GM23338 (cell line): Measurements from ENCODE around the gene IKZF3. TPM values are rescaled to one million over a fixed set of nuclear protein-coding genes. Genes with fewer than 3 reads are reported as not detected.
"Not testable (repeated sequence)": the region's sequence is repeated elsewhere in the genome, so short reads cannot be mapped to it uniquely, and the experiment has no call there.

ENCODE experiments used
- ATAC-seq: fragments of 200-7000 bp; cut with Tn5 transposase; 3 replicates; pipeline ENCODE4 v1.9.1; 2020
- DNase-seq: peaks from one replicate; pipeline ENCODE4 v3.0.0-alpha.2; 2015; ENCODE audit warnings: low spot score
- H2AFZ ChIP-seq: fragments of 200-600 bp; sonication (generic); 2 replicates; pipeline ENCODE4 v1.8.0; 2016; ENCODE audit warnings: antibody characterized with exemption, mild to moderate bottlenecking, moderate library complexity
- H3F3A ChIP-seq: fragments of 200-600 bp; sonication (generic); replicated peaks from 2 replicates; pipeline ENCODE4 v1.8.0; 2017; ENCODE audit warnings: antibody characterized with exemption, mixed run types, low read depth
- H3K27ac ChIP-seq: fragments of 200-600 bp; sonication (generic); 2 replicates; pipeline ENCODE4 v1.6.1; 2016; ENCODE audit warnings: low read depth
- H3K27me3 ChIP-seq: fragments of 200-600 bp; sonication (generic); 2 replicates; pipeline ENCODE4 v1.8.0; 2016; ENCODE audit warnings: mild to moderate bottlenecking, mixed run types, moderate library complexity; ENCODE audit not compliant: insufficient read depth
- H3K36me3 ChIP-seq: fragments of 200-600 bp; sonication (generic); 2 replicates; pipeline ENCODE4 v1.8.0; 2016; ENCODE audit warnings: mild to moderate bottlenecking; ENCODE audit not compliant: insufficient read depth
- H3K4me1 ChIP-seq: fragments of 200-600 bp; sonication (generic); 2 replicates; pipeline ENCODE4 v1.8.0; 2016; ENCODE audit warnings: mild to moderate bottlenecking, moderate library complexity; ENCODE audit not compliant: insufficient read depth
- H3K4me2 ChIP-seq: fragments of 200-600 bp; sonication (generic); 2 replicates; pipeline ENCODE4 v1.7.1; 2017; ENCODE audit warnings: mixed run types
- H3K4me3 ChIP-seq: fragments of 200-600 bp; sonication (generic); 2 replicates; pipeline ENCODE4 v1.6.1; 2016; ENCODE audit warnings: mixed run types
- H3K79me2 ChIP-seq: fragments of 200-600 bp; sonication (generic); replicated peaks from 2 replicates; pipeline ENCODE4 v1.8.0; 2017; ENCODE audit warnings: mild to moderate bottlenecking; ENCODE audit not compliant: insufficient read depth
- H3K9me2 ChIP-seq: fragments of 200-600 bp; sonication (generic); 2 replicates; pipeline ENCODE4 v1.8.0; 2017; ENCODE audit not compliant: insufficient read depth
- H4K20me1 ChIP-seq: fragments of 200-600 bp; sonication (generic); replicated peaks from 2 replicates; pipeline ENCODE4 v1.8.0; 2017; ENCODE audit warnings: mild to moderate bottlenecking; ENCODE audit not compliant: insufficient read depth
- H3K27ac Mint-ChIP-seq: 2 replicates; pipeline ENCODE4 v1.8.0; 2020; ENCODE audit warnings: inconsistent platforms, mild to moderate bottlenecking, moderate library complexity, mixed read lengths
- H3K27me3 Mint-ChIP-seq: 3 replicates; pipeline ENCODE4 v1.8.0; 2022; ENCODE audit warnings: low read depth, mild to moderate bottlenecking, moderate library complexity, mixed read lengths, inconsistent platforms; ENCODE audit not compliant: insufficient read depth, poor library complexity
- H3K36me3 Mint-ChIP-seq: 3 replicates; pipeline ENCODE4 v1.8.0; 2021; ENCODE audit warnings: low read depth, mild to moderate bottlenecking, inconsistent platforms, moderate library complexity, mixed read lengths
- H3K4me1 Mint-ChIP-seq: 3 replicates; pipeline ENCODE4 v1.8.0; 2020; ENCODE audit warnings: mild to moderate bottlenecking, inconsistent platforms, mixed read lengths
- H3K4me3 Mint-ChIP-seq: 3 replicates; pipeline ENCODE4 v1.8.0; 2021; ENCODE audit warnings: moderate library complexity, mild to moderate bottlenecking, inconsistent platforms, mixed read lengths
- H3K9me3 Mint-ChIP-seq: 3 replicates; pipeline ENCODE4 v1.8.0; 2020; ENCODE audit warnings: moderate library complexity, mild to moderate bottlenecking, inconsistent platforms, mixed read lengths
- CREB1 ChIP-seq: fragments of 250-450 bp; sonication (Bioruptor Pico); IDR thresholded peaks from 2 replicates; pipeline ENCODE4 v1.5.0; 2020; ENCODE audit warnings: low read depth, mild to moderate bottlenecking, moderate library complexity
- EZH2 ChIP-seq: fragments of 200-600 bp; sonication (generic); IDR thresholded peaks from one replicate; pipeline ENCODE4 v1.8.0; 2017; ENCODE audit warnings: antibody characterized with exemption, mild to moderate bottlenecking, low read depth; ENCODE audit not compliant: unreplicated experiment
- JUNB ChIP-seq: IDR thresholded peaks from one replicate; pipeline ENCODE4 v1.6.1; 2016; ENCODE audit warnings: antibody characterized with exemption; ENCODE audit not compliant: unreplicated experiment
- NANOG ChIP-seq: IDR thresholded peaks from 2 replicates; pipeline ENCODE4 v1.6.1; 2016; ENCODE audit warnings: antibody characterized with exemption, borderline replicate concordance
- POLR2AphosphoS5 ChIP-seq: IDR thresholded peaks from 2 replicates; pipeline ENCODE4 v1.6.1; 2016; ENCODE audit warnings: antibody characterized with exemption, low read depth
- ZNF114 ChIP-seq: fragments of 250-450 bp; sonication (Bioruptor Pico); IDR thresholded peaks from 2 replicates; pipeline ENCODE4 v1.5.0; 2020; ENCODE audit warnings: mild to moderate bottlenecking, moderate library complexity
- polyA plus RNA-seq: library from polyadenylated mRNA; unstranded; fragments of >200 nt; fragmentation: Nextera tagmentation; extraction: Ambion mirVana; gene quantifications from 2 replicates; pipeline ENCODE4 v1.2.1, GENCODE V29; 2016
- total RNA-seq: library from RNA; depleted of rRNA; stranded (reverse); fragments of >200 nt; shearing (Covaris generic); gene quantifications from 2 replicates; pipeline ENCODE4 v1.2.3, GENCODE V29; 2014
- TF ChIP-seq, protein P1 (sequence below): fragments of 250-450 bp; sonication (Bioruptor Pico); IDR thresholded peaks from 2 replicates; pipeline ENCODE4 v1.5.0; 2020; ENCODE audit warnings: mild to moderate bottlenecking, moderate library complexity
- TF ChIP-seq, protein P2 (sequence below): IDR thresholded peaks from 2 replicates; pipeline ENCODE4 v1.6.1; 2016; ENCODE audit warnings: antibody characterized with exemption
- TF ChIP-seq, protein P3 (sequence below): IDR thresholded peaks from one replicate; pipeline ENCODE4 v1.6.1; 2018; ENCODE audit warnings: antibody characterized with exemption; ENCODE audit not compliant: unreplicated experiment

IKZF3 gene
- total and polyA plus RNA-seq, 2 experiments from 2014 or later = 0.11 to 0.76 TPM

DNA sequence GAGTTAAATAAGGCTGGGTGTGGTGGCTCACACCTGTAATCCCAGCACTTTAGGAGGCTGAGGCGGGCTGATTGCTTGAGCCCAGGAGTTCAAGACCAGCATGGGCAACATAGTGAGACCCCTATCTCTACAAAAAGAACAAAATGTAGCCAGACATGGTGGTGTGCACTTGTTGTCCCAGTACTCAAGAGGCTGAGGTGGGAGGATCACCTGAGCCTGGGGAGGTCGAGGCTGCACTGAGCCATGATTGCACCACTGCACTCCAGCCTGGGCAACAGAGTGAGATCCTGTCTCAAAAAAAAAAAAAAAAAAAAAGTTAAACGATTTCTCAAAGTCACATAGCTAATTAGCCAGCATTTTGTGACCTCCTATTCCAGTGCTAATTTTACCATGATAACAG is 99.9 kb downstream of the IKZF3 start:
- not testable (repeated sequence) for H3K4me1 ChIP-seq, H3K27me3 ChIP-seq, H3K4me3 ChIP-seq, H3K4me1 Mint-ChIP-seq, H3F3A ChIP-seq, H3K4me2 ChIP-seq, H3K27ac ChIP-seq, ATAC-seq, H3K9me2 ChIP-seq, H3K79me2 ChIP-seq, H3K4me3 Mint-ChIP-seq, H3K27me3 Mint-ChIP-seq, H3K36me3 Mint-ChIP-seq, H3K27ac Mint-ChIP-seq, H3K36me3 ChIP-seq, H3K9me3 Mint-ChIP-seq, DNase-seq, H4K20me1 ChIP-seq, H2AFZ ChIP-seq

DNA sequence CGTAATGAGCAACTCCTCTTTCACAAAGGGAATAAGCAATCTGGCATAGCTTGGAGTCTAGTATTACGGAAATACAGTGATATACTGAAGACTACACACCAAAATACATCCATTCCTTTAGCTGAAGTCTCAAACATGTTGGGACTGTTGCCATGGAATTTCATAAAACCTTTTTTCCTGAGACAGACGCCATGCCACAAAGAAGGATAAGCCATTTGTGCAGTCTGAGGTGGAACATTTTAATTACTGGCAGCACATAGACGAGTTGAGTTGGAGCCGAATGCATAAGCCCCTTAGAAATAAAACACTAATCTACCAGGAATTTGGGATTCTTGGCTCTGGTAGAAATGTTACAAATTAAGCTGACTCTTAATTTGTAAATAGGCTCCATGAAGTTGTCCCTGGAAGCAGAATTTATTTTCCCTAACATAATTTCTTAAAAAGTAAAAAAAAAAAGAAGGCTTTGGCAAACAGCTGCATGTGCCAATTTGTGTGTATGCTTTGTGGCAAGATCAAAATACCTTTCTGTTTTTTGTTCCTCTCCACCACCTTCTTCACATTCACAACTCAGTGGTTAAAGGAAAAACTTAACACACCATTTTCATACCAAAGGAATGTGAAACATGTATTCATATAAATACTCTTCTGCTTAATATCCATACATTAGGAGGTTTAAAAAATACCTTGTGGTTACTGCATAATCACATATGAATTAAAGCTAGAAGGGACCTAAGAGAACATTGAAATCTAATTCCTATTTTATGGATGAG is 100.9 kb downstream of the IKZF3 start:
- H2AFZ ChIP-seq = peak overlapping the region; percentile 73
- H3K4me3 Mint-ChIP-seq = no peak overlapping the region
- H3K4me1 Mint-ChIP-seq = peaks cover 3% of the 10 kb centered on the region; the same call in 2 of the 3 replicates
- no peaks in the 10 kb centered on the region for H3F3A ChIP-seq
- no peak for TF ChIP-seq NANOG
- TF ChIP-seq POLR2AphosphoS5 = no peak
- TF ChIP-seq, protein P1, sequence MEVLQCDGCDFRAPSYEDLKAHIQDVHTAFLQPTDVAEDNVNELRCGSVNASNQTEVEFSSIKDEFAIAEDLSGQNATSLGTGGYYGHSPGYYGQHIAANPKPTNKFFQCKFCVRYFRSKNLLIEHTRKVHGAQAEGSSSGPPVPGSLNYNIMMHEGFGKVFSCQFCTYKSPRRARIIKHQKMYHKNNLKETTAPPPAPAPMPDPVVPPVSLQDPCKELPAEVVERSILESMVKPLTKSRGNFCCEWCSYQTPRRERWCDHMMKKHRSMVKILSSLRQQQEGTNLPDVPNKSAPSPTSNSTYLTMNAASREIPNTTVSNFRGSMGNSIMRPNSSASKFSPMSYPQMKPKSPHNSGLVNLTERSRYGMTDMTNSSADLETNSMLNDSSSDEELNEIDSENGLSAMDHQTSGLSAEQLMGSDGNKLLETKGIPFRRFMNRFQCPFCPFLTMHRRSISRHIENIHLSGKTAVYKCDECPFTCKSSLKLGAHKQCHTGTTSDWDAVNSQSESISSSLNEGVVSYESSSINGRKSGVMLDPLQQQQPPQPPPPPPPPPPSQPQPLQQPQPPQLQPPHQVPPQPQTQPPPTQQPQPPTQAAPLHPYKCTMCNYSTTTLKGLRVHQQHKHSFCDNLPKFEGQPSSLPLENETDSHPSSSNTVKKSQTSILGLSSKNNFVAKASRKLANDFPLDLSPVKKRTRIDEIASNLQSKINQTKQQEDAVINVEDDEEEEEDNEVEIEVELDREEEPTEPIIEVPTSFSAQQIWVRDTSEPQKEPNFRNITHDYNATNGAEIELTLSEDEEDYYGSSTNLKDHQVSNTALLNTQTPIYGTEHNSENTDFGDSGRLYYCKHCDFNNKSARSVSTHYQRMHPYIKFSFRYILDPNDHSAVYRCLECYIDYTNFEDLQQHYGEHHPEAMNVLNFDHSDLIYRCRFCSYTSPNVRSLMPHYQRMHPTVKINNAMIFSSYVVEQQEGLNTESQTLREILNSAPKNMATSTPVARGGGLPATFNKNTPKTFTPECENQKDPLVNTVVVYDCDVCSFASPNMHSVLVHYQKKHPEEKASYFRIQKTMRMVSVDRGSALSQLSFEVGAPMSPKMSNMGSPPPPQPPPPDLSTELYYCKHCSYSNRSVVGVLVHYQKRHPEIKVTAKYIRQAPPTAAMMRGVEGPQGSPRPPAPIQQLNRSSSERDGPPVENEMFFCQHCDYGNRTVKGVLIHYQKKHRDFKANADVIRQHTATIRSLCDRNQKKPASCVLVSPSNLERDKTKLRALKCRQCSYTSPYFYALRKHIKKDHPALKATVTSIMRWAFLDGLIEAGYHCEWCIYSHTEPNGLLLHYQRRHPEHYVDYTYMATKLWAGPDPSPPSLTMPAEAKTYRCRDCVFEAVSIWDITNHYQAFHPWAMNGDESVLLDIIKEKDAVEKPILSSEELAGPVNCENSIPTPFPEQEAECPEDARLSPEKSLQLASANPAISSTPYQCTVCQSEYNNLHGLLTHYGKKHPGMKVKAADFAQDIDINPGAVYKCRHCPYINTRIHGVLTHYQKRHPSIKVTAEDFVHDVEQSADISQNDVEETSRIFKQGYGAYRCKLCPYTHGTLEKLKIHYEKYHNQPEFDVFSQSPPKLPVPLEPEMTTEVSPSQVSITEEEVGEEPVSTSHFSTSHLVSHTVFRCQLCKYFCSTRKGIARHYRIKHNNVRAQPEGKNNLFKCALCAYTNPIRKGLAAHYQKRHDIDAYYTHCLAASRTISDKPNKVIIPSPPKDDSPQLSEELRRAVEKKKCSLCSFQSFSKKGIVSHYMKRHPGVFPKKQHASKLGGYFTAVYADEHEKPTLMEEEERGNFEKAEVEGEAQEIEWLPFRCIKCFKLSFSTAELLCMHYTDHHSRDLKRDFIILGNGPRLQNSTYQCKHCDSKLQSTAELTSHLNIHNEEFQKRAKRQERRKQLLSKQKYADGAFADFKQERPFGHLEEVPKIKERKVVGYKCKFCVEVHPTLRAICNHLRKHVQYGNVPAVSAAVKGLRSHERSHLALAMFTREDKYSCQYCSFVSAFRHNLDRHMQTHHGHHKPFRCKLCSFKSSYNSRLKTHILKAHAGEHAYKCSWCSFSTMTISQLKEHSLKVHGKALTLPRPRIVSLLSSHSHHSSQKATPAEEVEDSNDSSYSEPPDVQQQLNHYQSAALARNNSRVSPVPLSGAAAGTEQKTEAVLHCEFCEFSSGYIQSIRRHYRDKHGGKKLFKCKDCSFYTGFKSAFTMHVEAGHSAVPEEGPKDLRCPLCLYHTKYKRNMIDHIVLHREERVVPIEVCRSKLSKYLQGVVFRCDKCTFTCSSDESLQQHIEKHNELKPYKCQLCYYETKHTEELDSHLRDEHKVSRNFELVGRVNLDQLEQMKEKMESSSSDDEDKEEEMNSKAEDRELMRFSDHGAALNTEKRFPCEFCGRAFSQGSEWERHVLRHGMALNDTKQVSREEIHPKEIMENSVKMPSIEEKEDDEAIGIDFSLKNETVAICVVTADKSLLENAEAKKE = no peak
- TF ChIP-seq, protein P2, sequence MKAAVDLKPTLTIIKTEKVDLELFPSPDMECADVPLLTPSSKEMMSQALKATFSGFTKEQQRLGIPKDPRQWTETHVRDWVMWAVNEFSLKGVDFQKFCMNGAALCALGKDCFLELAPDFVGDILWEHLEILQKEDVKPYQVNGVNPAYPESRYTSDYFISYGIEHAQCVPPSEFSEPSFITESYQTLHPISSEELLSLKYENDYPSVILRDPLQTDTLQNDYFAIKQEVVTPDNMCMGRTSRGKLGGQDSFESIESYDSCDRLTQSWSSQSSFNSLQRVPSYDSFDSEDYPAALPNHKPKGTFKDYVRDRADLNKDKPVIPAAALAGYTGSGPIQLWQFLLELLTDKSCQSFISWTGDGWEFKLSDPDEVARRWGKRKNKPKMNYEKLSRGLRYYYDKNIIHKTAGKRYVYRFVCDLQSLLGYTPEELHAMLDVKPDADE = no peak
- no peak for TF ChIP-seq JUNB
- TF ChIP-seq, protein P3, sequence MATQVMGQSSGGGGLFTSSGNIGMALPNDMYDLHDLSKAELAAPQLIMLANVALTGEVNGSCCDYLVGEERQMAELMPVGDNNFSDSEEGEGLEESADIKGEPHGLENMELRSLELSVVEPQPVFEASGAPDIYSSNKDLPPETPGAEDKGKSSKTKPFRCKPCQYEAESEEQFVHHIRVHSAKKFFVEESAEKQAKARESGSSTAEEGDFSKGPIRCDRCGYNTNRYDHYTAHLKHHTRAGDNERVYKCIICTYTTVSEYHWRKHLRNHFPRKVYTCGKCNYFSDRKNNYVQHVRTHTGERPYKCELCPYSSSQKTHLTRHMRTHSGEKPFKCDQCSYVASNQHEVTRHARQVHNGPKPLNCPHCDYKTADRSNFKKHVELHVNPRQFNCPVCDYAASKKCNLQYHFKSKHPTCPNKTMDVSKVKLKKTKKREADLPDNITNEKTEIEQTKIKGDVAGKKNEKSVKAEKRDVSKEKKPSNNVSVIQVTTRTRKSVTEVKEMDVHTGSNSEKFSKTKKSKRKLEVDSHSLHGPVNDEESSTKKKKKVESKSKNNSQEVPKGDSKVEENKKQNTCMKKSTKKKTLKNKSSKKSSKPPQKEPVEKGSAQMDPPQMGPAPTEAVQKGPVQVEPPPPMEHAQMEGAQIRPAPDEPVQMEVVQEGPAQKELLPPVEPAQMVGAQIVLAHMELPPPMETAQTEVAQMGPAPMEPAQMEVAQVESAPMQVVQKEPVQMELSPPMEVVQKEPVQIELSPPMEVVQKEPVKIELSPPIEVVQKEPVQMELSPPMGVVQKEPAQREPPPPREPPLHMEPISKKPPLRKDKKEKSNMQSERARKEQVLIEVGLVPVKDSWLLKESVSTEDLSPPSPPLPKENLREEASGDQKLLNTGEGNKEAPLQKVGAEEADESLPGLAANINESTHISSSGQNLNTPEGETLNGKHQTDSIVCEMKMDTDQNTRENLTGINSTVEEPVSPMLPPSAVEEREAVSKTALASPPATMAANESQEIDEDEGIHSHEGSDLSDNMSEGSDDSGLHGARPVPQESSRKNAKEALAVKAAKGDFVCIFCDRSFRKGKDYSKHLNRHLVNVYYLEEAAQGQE = no peak
- TF ChIP-seq CREB1 (CRISPR knock-in tag) = no peak
- TF ChIP-seq ZNF114 = no peak
- TF ChIP-seq EZH2 = no peak
- H3K79me2 ChIP-seq = no peaks in the 10 kb centered on the region
- H3K9me2 ChIP-seq = no peaks in the 10 kb centered on the region
- H3K27me3 Mint-ChIP-seq = peaks cover 9% of the 10 kb centered on the region
- no peaks in the 10 kb centered on the region for H3K27me3 ChIP-seq
- no peaks in the 10 kb centered on the region for H3K4me1 ChIP-seq
- DNase-seq (no peak), ATAC-seq (no peak)
- no peak overlapping the region for H3K4me2 ChIP-seq
- H3K36me3 ChIP-seq = no peaks in the 10 kb centered on the region
- no peaks in the 10 kb centered on the region for H3K9me3 Mint-ChIP-seq
- no peak overlapping the region for H3K27ac Mint-ChIP-seq
- no peaks in the 10 kb centered on the region; the same call in 1 of the 2 replicates for H4K20me1 ChIP-seq
- H3K4me3 ChIP-seq = no peak overlapping the region
- H3K36me3 Mint-ChIP-seq = no peaks in the 10 kb centered on the region
- H3K27ac ChIP-seq = no peak overlapping the region
